Transverse colon (tissue), 4 donors: ENCODE measurements around the gene LMLN.

ENCODE experiments used
- EP300 ChIP-seq: sonication (generic); formaldehyde crosslinking; IDR thresholded peaks from one replicate; pipeline ENCODE4 v1.6.1; 2017; ENCODE audit warnings: antibody characterized with exemption, low read depth
- POLR2A ChIP-seq: fragments of 450-650 bp; IDR thresholded peaks from one replicate; pipeline ENCODE4 v1.6.1; 2016; ENCODE audit warnings: antibody characterized with exemption, mild to moderate bottlenecking, moderate library complexity
- POLR2AphosphoS5 ChIP-seq, 3 donors: sonication (generic); formaldehyde crosslinking; IDR thresholded peaks; one replicate each; pipeline ENCODE4 v1.6.1; 2016; ENCODE audit warnings: antibody characterized with exemption in 3 of 3
- TF ChIP-seq, protein P1 (sequence below), 5 experiments: fragments of 200-600 bp in 3 of 5; fragments of 450-650 bp in 2 of 5; sonication (generic) in 3 of 5; IDR thresholded peaks; 1 replicate in 2 of 5; 2 replicates in 3 of 5; pipeline ENCODE4 v1.5.1; 2016 to 2017; ENCODE audit warnings: antibody characterized with exemption in 5 of 5, inconsistent platforms in 3 of 5, mild to moderate bottlenecking in 2 of 5, moderate library complexity in 1 of 5

- TF ChIP-seq, protein P1, sequence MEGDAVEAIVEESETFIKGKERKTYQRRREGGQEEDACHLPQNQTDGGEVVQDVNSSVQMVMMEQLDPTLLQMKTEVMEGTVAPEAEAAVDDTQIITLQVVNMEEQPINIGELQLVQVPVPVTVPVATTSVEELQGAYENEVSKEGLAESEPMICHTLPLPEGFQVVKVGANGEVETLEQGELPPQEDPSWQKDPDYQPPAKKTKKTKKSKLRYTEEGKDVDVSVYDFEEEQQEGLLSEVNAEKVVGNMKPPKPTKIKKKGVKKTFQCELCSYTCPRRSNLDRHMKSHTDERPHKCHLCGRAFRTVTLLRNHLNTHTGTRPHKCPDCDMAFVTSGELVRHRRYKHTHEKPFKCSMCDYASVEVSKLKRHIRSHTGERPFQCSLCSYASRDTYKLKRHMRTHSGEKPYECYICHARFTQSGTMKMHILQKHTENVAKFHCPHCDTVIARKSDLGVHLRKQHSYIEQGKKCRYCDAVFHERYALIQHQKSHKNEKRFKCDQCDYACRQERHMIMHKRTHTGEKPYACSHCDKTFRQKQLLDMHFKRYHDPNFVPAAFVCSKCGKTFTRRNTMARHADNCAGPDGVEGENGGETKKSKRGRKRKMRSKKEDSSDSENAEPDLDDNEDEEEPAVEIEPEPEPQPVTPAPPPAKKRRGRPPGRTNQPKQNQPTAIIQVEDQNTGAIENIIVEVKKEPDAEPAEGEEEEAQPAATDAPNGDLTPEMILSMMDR (IDR thresholded peaks at IDR 0.05): no peak
- TF ChIP-seq EP300 (no peak), POLR2AphosphoS5 (IDR thresholded peaks at IDR 0.05) (no peak), POLR2A (no peak)
Measured at GRCh38 chr3:198032039-198032936, 72.3 kb downstream of the LMLN start.
